Colon (tissue), 2 donors: ENCODE measurements around the gene GTF2IRD2.
"Not testable (repeated sequence)": the region's sequence is repeated elsewhere in the genome, so short reads cannot be mapped to it uniquely, and the experiment has no call there.

Experiments
- FAIRE-seq: peaks from 2 replicates; lab custom pipeline; 2012; peaks lifted over from hg19 to GRCh38; lab: Jason Lieb, UNC
- donor health status: control.
- donor health status: control.

GTF2IRD2 gene

DNA sequence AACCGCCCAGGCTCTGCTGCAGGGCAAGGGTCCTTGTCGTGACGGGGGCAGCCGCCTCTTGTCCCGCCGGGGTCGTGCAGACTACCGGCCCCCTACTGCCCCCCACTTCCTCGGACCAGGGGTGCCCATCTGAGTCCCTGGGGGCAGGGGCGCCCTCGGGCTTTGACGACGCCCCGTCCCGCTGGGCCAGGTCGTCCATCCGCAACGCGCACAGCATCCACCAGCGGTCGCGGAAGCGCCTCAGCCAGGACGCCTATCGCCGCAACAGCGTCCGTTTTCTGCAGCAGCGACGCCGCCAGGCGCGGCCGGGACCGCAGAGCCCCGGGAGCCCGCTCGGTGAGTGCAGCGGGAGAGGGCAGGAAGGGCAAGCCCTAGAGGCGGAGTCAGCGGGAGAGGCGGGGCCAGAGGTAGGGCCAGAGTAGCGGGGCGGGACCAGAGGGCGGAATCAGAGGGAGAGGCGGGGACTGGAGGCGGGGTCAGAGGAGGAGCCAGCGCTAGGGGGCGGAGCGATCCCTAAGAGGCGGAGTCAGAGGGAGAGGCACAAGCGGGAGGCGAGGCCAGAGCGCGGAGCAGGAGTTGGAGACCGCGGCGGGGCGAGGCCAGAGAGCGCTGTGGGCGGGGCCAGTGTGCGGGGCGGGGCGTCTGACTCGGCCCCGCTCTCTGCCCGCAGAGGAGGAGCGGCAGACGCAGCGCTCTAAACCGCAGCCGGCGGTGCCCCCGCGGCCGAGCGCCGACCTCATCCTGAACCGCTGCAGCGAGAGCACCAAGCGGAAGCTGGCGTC, 62.8 kb downstream of the GTF2IRD2 start:
- FAIRE-seq: not testable (repeated sequence)

DNA sequence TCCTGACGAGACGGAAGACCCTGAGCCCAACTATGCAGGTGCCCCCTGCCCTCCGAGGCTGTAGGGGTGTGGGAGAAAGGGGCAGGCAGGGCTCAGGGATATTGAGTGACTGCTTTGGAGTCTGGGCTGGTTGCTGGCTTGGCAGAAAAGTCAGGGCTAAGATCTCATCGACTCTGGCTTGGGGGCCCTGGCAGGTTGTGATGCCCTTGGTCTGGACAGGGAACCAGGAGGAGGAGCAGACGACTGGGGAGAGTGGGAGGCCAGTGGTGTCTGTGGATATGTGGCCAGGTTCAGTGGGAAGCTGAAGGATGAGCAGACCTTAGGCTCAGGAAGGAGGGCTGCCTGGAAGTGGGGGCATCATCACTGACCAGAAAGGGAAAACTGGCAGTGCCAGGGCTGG, 67.8 kb downstream of the GTF2IRD2 start:
- FAIRE-seq: not testable (repeated sequence)

DNA sequence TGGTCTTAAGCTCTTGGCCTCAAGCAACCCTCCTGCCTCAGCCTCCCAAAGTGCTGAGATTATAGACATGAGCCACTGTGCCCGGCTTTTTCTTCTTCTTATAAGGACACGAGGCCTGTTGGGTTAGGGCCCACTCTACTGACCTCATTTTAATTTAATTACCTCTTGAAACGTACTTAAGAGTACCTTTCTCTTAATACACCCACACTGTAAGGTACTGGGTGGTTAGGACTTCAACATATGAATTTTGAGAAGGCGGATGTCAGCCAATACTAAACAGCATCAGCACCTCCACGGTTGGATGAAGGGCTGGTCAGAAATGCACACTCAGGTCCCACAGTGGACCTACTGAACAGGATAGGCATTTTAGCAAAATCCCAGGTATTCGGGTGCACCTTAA, 69.7 kb downstream of the GTF2IRD2 start:
- not testable (repeated sequence) for FAIRE-seq

DNA sequence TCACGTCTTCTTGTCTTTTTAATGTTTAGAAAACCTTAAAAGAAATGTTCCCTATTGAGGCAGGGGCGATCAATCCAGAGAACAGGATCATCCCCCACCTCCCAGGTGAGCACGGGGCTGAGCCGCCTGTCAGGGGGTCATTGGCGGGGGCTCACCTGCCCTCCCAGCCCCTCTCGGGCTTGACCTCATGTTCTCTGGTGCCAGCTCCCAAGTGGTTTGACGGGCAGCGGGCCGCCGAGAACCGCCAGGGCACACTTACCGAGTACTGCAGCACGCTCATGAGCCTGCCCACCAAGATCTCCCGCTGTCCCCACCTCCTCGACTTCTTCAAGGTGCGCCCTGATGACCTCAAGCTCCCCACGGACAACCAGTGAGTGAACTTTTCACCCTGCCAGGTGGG, 72.4 kb downstream of the GTF2IRD2 start:
- not testable (repeated sequence) for FAIRE-seq

DNA sequence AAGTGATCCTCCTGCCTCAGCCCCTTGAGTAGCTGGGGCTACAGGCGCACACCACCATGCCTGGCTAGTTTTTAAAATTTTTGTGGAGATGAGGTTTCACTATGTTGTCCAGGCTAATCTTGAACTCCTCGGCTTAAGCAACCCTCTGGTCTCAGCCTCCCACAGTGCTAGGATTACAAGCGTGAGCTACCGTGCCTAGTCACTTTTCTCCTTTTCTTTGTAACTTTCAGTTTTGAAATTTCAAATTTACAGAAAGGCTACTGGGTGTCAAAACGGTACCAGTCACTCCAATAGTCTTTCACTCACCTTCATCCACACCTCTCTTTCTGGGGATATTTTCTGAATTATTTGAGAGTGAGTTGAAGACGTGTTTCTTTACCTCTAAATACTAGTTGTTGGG, 76.3 kb downstream of the GTF2IRD2 start:
- FAIRE-seq: not testable (repeated sequence)

DNA sequence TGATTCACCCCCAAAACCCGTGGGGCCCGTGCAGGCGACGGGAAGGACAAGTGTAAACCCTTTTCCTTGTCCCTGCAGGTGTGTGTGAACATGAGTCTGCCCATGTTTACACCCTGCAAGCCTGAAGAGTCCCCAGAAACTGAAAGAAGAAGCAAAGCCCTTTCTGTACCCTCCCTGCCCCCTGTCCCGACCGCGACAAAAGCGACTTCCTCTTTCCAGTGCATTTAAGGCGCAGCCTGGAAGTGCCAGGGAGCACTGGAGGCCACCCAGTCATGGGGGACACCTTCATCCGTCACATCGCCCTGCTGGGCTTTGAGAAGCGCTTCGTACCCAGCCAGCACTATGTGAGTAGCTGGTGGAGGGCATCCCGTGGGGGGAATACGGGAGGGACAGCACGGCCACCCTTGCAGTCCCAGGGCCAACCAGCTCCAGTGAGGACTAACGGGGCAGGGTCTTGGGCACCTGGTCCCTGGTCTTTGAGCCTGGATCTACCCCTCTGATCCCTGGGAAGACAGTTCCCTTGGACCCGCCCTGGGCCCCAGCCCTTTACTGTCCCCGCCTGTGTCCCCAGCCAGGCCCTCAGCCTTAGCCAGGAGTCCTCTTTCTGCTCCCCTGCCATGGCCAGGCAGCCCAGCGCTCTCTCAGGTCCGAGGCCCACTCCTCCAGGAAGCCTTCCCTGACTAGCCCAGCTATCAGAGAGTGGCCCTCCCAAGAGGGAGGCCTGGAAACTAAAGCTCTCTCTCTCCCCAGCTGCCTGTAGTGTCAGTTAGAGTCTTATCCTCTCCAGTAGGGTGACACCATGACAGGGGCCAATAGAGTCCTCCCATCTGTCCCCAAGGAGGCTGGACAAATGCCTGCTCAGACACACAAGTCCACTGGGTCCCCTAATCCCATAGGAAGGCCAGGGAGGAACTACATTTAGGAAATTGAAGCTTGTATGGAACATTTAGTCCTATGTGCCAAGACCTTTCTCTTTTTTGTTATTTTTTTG, 77.3 kb downstream of the GTF2IRD2 start, which contains the start of gene NCF1:
TSS of gene NCF1 (plus strand) at position 252 of the 991 bp plus-strand sequence. CDS start at position 273, 21 bp downstream.
- not testable (repeated sequence) for FAIRE-seq

DNA sequence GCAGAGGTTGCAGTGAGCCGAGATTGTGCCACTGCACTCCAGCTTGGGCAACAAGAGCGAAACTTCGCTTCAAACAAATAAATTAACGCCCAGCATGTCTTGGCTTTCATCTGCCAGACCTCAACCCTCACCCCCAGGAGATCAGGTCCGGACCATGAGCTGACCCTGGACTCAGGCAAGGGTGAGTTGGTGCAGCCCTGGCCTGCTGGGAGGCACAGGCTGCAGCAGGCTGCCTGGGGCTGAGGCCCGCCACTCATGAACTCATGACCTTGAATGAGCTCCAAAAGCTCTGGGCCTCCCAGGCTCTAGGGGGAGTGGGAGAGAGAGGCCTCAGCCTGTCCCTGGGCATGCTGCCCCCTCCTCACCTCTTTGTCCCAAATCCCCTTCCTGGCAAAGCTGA, 79.3 kb downstream of the GTF2IRD2 start:
- not testable (repeated sequence) for FAIRE-seq

DNA sequence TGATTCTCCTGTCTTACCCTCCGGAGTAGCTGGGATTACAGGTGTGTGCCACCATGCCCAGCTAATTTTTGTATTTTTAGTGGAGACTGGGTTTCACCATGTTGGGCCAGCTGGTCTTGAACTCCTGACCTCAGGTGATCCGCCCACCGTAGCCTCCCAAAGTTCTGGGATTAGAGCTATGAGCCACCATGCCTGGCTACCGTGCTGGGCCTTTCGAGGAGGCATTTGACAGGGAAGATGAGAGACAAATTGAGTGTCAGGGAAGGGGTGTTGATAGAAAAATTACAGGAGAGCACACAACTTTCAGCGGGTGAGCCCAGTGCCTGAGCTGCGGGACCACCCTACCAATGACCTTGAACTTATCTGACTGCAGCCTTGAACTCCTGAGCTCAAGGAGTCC, 81.3 kb downstream of the GTF2IRD2 start:
- not testable (repeated sequence) for FAIRE-seq

DNA sequence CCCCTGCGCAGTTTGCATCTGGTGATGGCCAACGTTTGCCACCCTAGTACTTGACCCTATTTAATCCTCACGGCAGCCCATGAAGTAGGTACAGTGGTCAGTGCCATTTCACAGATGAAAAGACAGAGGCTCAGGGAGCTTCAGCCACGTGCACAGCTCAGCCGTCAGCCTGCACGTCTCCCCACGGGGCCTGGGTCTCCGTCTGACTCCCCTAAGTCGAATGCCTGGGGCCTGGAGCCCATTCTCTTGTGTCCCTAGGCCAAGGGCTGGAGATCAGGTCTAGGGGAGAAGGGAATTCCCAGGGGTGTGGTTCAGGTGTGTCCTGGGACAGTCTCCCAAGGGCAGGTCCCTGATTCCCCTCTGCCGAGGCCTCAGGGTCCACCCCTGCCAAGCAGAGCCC, 84.4 kb downstream of the GTF2IRD2 start:
- not testable (repeated sequence) for FAIRE-seq

DNA sequence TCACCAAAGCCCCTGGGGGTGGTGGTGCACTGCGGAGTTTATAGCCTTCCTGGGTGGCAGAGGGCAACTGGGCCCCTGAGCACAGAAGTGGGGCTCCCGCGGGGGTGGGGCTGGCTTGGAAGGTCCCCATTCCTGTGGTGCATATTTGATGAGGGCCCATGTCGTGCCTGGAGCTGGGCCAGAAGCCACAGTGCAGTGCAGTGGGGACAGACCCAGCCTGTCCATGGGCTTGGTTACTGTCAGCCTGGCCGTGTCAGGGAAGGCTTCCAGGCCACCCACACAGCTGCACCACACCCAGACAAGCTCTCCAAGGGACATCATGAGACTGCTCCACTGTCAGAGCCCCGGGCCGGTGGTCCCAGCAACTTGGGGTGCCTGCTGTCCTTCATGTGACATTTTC, 84.9 kb downstream of the GTF2IRD2 start:
- FAIRE-seq: not testable (repeated sequence)

DNA sequence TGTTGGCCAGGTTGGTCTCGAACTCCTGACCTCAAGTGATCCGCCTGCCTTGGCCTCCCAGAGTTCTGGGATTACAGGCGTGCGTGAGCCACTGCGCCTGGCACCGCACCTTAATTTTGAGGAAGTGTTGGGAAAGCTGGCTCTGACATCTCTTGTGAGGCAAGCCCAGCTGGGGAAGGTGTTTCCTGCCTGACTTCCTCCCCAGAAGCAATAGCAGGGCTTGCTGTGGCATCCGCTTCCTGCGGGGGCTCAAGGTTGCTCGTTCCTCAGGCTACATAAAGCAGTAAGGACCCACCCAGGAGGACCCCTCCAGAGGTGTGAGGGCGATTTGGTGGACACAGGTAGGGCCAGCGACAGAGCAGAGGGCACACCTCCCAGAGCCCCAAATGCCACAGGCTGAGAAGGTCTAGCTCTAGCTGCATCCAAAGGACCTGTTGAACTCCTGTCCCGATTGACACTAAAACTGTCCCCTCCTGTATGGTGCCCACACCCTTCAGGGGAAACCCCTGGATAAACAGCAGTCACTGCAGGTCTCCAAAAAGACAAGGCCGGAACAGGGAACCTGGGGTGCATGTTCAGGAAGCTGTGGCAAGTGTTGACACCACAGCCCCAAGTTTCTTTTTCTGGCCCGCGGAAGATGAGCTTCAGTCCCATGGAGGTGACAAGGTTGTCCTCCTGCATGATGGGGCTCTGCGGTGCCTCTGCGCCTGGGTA, 86.0 kb downstream of the GTF2IRD2 start:
- not testable (repeated sequence) for FAIRE-seq

DNA sequence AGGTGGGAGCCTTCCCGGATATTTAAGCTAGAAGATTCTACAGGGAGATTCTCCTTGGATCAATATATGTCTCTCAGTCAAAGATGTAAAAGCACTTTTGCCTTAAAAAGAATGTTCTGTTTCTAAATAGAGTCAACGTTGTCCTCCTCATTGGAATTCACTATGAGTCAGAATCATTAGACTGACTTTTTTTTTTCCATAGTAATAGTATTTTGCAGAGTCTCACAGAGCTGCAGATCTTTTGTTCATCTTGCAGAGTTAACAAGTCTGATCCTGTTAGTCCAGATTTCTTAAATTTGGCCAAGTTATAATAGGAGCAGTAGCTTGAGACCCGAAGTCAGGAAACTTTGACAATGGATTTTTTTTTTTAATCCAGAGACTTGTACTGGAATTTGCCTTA, 92.4 kb downstream of the GTF2IRD2 start:
- not testable (repeated sequence) for FAIRE-seq

DNA sequence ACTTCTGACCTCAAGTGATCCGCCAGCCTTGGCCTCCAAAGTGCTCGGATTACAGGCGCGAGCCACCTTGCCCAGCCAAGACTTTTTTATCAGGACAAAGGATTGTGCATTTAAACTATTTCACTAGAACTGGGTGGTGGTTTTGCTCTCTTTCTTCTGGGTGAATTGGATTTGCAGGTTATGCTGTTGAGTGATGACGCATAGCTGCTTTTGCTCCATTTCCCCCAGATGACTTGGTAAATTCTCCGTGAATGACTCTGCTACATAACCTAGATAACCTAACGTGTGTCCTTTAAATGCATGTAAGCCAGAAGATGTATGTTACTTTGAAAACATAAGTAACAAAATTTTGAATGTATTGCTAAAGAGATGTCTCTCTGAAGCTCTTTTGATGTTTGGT, 93.1 kb downstream of the GTF2IRD2 start:
- FAIRE-seq: not testable (repeated sequence)

DNA sequence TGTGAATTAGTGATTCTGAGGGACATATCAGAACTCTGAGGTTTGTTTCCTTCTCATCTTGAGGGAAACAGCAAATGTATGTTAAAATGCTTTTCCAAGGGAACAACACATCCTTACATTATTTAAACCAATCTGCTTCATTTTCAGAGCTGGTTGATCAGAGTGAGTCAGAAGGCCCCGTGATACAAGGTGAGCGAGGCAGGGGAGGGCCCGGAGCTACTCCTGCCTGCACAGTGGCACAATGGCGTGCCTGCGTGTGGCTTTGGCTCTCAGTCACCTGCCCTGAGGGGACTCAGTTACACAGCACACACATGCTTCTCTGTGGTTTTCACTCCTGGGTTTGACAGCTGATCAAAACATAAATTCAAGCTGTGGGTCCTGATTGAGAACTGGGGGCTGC, 94.7 kb downstream of the GTF2IRD2 start:
- not testable (repeated sequence) for FAIRE-seq

DNA sequence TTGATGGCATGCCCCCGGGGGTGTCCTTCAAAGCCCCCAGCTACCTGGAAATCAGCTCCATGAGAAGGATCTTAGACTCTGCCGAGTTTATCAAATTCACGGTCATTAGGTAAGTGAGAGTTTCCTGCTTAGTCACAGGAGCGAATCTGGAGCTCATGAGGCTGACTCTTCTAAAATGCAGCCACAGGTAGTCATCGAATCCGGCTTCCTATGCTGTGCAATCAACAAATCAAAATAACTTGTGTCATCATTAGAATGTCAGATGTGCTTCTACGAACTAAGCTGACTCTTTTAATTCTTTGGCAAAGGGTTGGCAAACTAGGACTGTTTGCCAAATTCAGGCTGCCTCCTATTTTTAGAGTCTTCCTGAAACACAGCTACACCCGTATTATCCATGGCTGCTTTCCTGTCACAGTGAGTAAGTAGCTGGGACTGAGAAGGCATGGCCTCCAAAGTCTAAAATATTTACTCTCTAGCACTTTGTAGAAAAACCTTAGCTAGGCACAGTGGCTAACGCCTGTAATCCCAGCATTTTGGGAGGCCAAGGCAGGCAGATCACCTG, 97.4 kb downstream of the GTF2IRD2 start:
- FAIRE-seq: not testable (repeated sequence)
